ENCODE results near the gene PPL. TPM values are rescaled to one million over a fixed set of nuclear protein-coding genes. Genes with fewer than 3 reads are reported as not detected.

PPL gene
- total and polyA plus RNA-seq, 2 of the 8 experiments (the other 6 are each of a cell fraction or from before 2014, with no cell fraction given): 11.3 to 29.5 TPM

- DNase-seq (ENCODE audit: low read depth in 1 of 2, low spot score in 2 of 2): no peak
- no peak overlapping the region for H3K4me3 ChIP-seq (ENCODE audit: extremely low read depth in 1 of 4, insufficient read depth in 2 of 4, low read depth in 3 of 4, low read length in 4 of 4)
- no peak overlapping the region for H3K4me2 ChIP-seq (ENCODE audit: insufficient read depth in 1 of 2, low read depth in 2 of 2, low read length in 2 of 2)
- H2BK20ac ChIP-seq (ENCODE audit: low read length): no peak overlapping the region
- H2BK120ac ChIP-seq (replicated peaks; ENCODE audit: low read depth, low read length): no peak overlapping the region
- no peak overlapping the region for H3K14ac ChIP-seq (ENCODE audit: insufficient read length)
- H3K79me1 ChIP-seq (ENCODE audit: low read depth, low read length): peaks cover 11% of the 10 kb centered on the region
- no peak overlapping the region for H3K56ac ChIP-seq (replicated peaks; ENCODE audit: insufficient read length, low read depth, low read length)
- no peak overlapping the region for H4K8ac ChIP-seq (ENCODE audit: extremely low read depth, insufficient read depth, low read length)
- H3K27ac ChIP-seq (ENCODE audit: low read depth, low read length): no peak overlapping the region
- H3K4me1 ChIP-seq (replicated peaks in 1 of 4; ENCODE audit: control insufficient read depth in 3 of 4, insufficient read depth in 4 of 4, low read length in 3 of 4): no peaks in the 10 kb centered on the region
- no peak overlapping the region for H3K23ac ChIP-seq (ENCODE audit: insufficient read length)
- no peak overlapping the region for H3K9ac ChIP-seq (replicated peaks in 1 of 4; ENCODE audit: extremely low read depth in 1 of 4, low read depth in 3 of 4, low read length in 3 of 4)
- no peak overlapping the region for H3K4ac ChIP-seq (replicated peaks; ENCODE audit: insufficient read length, low read depth, low read length)
- no peak overlapping the region for H2BK5ac ChIP-seq (ENCODE audit: low read depth, low read length)
- H3K9me3 ChIP-seq (ENCODE audit: insufficient read depth in 2 of 2, low read depth in 1 of 2, low read length in 1 of 2): no peaks in the 10 kb centered on the region
- H2AFZ ChIP-seq (ENCODE audit: low read length): no peak overlapping the region
- H4K20me1 ChIP-seq (replicated peaks in 1 of 2; ENCODE audit: control insufficient read depth in 1 of 2, insufficient read depth in 2 of 2, low read length in 2 of 2): peaks cover 2 to 9% of the 10 kb centered on the region in 2 experiments
- no peaks in the 10 kb centered on the region for H3K23me2 ChIP-seq (ENCODE audit: low read depth, low read length)
- ChIA-PET CTCF (ENCODE audit: partially characterized antibody) (interaction anchor here (0.7 to 1.1 kb wide), 3 partner anchors 15 to 191 kb away, joined by 3 read pairs; no protein-coding TSS in a partner anchor), POLR2A (ENCODE audit: partially characterized antibody) (no interaction called here)
- FAIRE-seq: no peak
- no peaks in the 10 kb centered on the region for H3K27me3 ChIP-seq (replicated peaks in 1 of 4; ENCODE audit: control insufficient read depth in 3 of 4, extremely low read depth in 1 of 4, insufficient read depth in 3 of 4, low read length in 3 of 4)
- 97% methylated on average over 7 of the region's 7 CpGs; no CpG with 5 or more reads in 1 of the 2 experiments for WGBS, 2 experiments (ENCODE audit: extremely low coverage in 1 of 2, insufficient coverage in 1 of 2, insufficient read length in 1 of 2, insufficient replicate concordance in 2 of 2, low coverage in 1 of 2, low lambda C conversion rate in 2 of 2, missing lambda C conversion rate in 1 of 2)
- peaks cover 16 to 38% (median 31%) of the 10 kb centered on the region in 4 experiments; a peak in 7 of 8 replicates for H3K36me3 ChIP-seq (ENCODE audit: control insufficient read depth in 2 of 4, insufficient read depth in 4 of 4, low read length in 3 of 4)
- no peak overlapping the region for H2BK15ac ChIP-seq (ENCODE audit: low read length)
- H4K91ac ChIP-seq (replicated peaks; ENCODE audit: insufficient read length, low read length): no peak overlapping the region
- H4K5ac ChIP-seq (ENCODE audit: insufficient read length, low read depth, low read length): no peak overlapping the region
- peaks cover 4 to 48% of the 10 kb centered on the region in 2 experiments; a peak in 3 of 4 replicates for H3K79me2 ChIP-seq (ENCODE audit: control insufficient read depth in 1 of 2, insufficient read depth in 2 of 2, low read length in 2 of 2)
- H3K18ac ChIP-seq (ENCODE audit: extremely low read depth, low read length): no peak overlapping the region
- no peak overlapping the region for H2AK5ac ChIP-seq (ENCODE audit: low read depth, low read length)
- H2BK12ac ChIP-seq (ENCODE audit: low read depth, low read length): no peak overlapping the region
- TF ChIP-seq SP4 (IDR thresholded peaks at IDR 0.05; ENCODE audit: low read length) (no peak), RNF2 (IDR thresholded peaks at IDR 0.05; ENCODE audit: borderline replicate concordance, low read depth, low read length, missing control alignments, poor library complexity, severe bottlenecking) (no peak), SIRT6 (IDR thresholded peaks at IDR 0.05; ENCODE audit: low read length) (no peak), GABPA (IDR thresholded peaks at IDR 0.05; ENCODE audit: borderline replicate concordance, insufficient read depth, low read length) (no peak), CEBPB (IDR thresholded peaks at IDR 0.05; ENCODE audit: low read depth, low read length) (no peak)
These were observed 68.4 kb downstream of the PPL start for GRCh38 chr16:4868535-4868934.

Data from H1 (cell line).